Measurements from ENCODE around the gene RNU6-7.

Gene RNU6-7

GRCh38 chr14:32250681-32251080 is 48.8 kb downstream of the RNU6-7 start:
- Histone ChIP-seq H3K9ac (ENCODE audit: low read depth in 1 of 2, low read length in 2 of 2) (no peak overlapping the region), H3K27ac (ENCODE audit: low read depth, low read length) (no peak overlapping the region), H3K36me3 (ENCODE audit: control insufficient read depth in 1 of 2, insufficient read depth in 2 of 2, low read length in 2 of 2) (no peaks in the 10 kb centered on the region)

GRCh38 chr14:32251530-32251929 is 49.7 kb downstream of the RNU6-7 start:
- H3K9ac ChIP-seq (ENCODE audit: low read depth in 1 of 2, low read length in 2 of 2), result no peak overlapping the region
- no peaks in the 10 kb centered on the region for H3K9me3 ChIP-seq (ENCODE audit: control insufficient read depth in 1 of 2, low read length in 2 of 2)
- H3K27me3 ChIP-seq (ENCODE audit: control insufficient read depth in 1 of 2, insufficient read depth in 2 of 2, low read length in 2 of 2), result no peaks in the 10 kb centered on the region
- peaks cover 4 to 8% of the 10 kb centered on the region in 2 donors for H3K4me1 ChIP-seq (ENCODE audit: control insufficient read depth in 1 of 2, insufficient read depth in 2 of 2, low read length in 2 of 2)
- H3K36me3 ChIP-seq (ENCODE audit: control insufficient read depth in 1 of 2, insufficient read depth in 2 of 2, low read length in 2 of 2), result no peaks in the 10 kb centered on the region
- no peak overlapping the region for H3K27ac ChIP-seq (ENCODE audit: low read depth, low read length)
- H3K4me3 ChIP-seq (ENCODE audit: low read depth in 1 of 2, low read length in 2 of 2), result no peak overlapping the region

More at GRCh38 chr14:32250681-32251080, 48.8 kb downstream of the RNU6-7 start:
- Histone ChIP-seq H3K4me3 (ENCODE audit: low read depth in 1 of 2, low read length in 2 of 2) (no peak overlapping the region), H3K9me3 (ENCODE audit: control insufficient read depth in 1 of 2, low read length in 2 of 2) (no peaks in the 10 kb centered on the region), H3K27me3 (ENCODE audit: control insufficient read depth in 1 of 2, insufficient read depth in 2 of 2, low read length in 2 of 2) (no peaks in the 10 kb centered on the region), H3K4me1 (ENCODE audit: control insufficient read depth in 1 of 2, insufficient read depth in 2 of 2, low read length in 2 of 2) (peaks cover 4 to 8% of the 10 kb centered on the region in 2 donors)
